NCI-H345 (cell line): ENCODE data around the gene CLPTM1L.
A peak's percentile ranks its signal among the peaks of the same experiment; 100 is the strongest.

Experiments used
- DNase-seq: peaks from one replicate; lab custom pipeline; 2025; lab: John Stamatoyannopoulos, UW

CLPTM1L gene

DNA sequence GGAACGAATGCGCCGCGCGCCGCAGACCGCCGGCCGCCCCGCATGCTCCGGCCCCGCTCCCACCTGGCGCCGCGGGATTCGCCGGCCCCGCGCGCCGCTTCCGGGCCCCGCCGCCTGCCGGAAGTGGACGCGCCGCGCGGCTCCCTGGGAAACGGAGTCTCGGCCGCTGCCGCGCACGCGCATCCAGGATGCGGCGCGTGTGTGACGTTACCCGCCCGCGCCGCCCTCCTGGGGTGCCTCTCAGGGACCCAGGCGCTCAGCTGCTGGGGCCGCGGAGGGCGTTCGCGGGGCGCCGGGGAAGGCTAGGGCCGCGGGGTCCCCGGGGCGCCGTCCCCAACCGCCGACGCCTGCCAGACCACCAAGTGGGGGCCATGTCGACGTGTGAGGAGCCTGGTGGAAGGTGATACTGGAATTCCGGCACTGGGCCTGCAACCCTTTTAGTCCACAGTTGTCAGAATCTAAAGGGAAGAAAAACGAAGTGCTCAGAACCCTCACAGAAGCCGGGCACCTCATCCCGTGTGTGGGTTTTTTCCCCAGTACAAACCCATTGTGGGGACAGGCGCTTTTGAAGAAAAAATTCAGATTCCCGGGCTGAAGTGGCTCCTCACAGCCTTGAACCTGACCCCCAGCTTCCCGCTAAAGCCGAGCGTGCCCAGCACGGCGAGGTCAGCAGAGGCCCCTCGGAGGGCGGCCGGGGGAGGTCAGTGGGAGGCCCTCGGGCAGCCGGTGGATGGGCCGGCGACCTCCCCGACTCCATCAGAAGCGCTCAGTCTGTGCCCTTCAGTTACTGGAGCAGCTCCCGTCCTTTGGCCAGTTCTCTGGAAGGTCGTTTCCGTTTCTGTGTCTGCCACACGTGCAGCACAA is at the start of gene CLPTM1L:
CLPTM1L (minus strand) TSS at position 125 of the 864 bp plus-strand sequence. CDS start 258 bp downstream, outside the sequence.
- peak; percentile 93 for DNase-seq

GRCh38 chr5:1393571-1394501 is 48.9 kb upstream of the CLPTM1L start:
- DNase-seq = no peak

DNA sequence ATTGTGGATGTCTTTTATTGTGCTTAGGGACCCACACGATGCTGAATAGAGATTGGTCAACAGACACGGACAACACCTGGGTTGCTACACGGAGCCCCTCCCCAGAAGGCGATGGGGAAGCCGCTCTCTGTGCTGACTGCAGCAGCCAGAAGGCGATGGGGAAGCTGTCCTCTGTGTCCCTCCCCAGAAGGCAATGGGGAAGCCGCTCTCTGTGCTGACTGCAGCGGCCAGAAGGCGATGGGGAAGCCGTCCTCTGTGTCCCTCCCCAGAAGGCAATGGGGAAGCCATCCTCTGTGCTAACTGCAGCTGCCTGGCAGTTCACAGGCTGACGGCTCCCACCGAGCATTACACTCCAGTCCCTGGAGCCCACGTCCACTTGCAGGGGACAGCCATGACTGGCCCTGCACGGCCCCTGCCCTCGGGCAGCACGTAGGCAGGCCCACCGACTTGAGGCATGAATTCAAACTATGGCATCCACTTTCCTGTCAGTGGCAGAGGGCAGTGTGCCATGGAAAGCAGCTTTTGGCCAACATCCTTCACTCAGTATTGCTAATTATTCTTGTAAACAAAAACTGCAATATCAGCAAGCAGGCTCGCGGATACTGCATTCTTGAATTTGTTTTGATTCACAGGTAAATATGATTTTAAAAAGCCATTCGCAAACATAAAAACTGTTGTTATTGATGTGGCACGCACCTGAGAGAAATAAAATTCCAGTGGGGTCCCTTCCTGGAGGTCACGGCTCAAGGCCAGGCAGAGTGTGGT is 48.1 kb upstream of the CLPTM1L start:
- no peak for DNase-seq

- DNase-seq = no peak
These were observed 47.4 kb upstream of the CLPTM1L start for GRCh38 chr5:1392261-1392660.

DNA sequence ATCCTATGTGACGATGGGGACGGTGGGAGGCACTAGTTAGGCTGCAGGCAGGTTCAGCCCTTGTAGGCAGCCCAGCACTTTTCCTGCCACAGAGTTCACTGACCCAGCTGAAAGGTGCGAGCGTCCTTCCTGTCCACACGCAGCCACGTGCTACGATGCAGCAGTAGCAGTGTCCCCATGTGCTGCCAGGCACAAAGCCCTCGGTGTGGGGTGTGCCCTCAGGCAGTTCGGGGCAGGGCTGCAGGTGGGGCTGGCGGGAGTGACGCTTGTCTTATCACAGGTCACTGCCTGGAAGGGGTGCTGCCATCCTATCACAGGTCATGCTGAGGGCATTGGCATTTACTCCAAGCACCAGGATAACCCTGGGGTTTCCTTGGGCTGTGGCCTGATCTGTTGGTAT is 46.8 kb upstream of the CLPTM1L start:
- DNase-seq = no peak

DNA sequence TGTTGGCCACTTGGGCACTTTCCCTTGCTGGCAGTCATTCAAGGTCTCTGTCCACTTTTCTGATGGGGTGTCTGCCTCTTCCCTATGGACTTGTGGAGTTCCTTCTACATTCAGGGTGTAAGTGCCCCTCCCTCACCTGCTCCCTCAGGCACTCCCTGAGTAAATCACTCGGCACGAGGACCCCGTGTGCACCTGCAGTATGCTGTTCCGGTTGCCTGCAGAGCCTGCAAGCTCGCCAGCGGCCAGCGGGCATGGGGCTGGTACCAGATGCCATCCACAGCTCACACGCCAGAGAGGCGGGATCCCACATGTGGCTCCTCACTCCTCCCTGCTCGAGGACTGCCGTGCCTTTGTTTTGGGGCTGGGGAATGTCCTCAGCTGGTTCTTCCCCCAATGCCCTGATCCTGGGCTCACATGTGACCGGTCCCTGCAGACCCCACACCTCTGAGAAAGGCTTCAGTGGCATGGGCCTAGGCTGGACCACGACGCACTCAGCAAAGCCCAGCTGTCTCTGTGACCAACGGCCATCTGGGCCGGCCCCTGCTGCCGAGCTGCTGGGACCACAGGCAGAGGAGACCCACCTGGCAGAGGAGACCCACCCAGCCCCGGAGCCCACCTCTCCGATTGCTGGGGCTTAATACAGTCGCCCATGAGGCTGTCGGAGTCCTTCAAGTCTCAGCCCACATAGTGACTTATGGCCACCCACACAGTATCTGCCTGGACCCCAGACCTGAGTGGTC is 46.1 kb upstream of the CLPTM1L start:
- peak; percentile 90 for DNase-seq

GRCh38 chr5:1390333-1390732 is 45.4 kb upstream of the CLPTM1L start:
- no peak for DNase-seq

DNA sequence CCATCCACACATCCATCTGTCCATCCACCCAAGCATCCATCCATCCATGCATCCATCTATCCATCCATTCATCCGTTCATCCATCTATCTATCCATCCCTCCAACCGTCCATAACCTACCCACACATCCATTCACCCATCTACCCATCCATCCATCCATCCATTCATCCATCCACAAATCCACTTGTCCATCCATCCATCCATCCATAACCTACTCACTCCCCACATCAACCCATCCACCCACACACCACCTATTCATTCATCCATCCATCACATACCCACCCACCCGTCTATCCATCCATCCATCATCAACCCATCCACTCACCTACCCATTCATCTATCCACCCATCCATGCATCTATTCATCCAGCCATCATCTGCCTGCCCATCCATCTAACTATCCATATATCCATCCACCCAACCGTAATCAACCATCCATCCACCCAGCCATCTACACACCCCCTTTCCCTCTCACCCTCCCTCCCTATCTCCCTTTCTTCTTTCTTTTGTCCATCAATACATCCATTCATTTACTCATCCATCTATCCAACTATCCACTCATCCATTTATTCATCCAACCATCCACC is 43.6 kb upstream of the CLPTM1L start:
- DNase-seq = peak; percentile 53

GRCh38 chr5:1387876-1388275 is 43.0 kb upstream of the CLPTM1L start:
- no peak for DNase-seq

- DNase-seq = peak; percentile 27
These were observed 42.3 kb upstream of the CLPTM1L start for GRCh38 chr5:1387059-1387755.

DNA sequence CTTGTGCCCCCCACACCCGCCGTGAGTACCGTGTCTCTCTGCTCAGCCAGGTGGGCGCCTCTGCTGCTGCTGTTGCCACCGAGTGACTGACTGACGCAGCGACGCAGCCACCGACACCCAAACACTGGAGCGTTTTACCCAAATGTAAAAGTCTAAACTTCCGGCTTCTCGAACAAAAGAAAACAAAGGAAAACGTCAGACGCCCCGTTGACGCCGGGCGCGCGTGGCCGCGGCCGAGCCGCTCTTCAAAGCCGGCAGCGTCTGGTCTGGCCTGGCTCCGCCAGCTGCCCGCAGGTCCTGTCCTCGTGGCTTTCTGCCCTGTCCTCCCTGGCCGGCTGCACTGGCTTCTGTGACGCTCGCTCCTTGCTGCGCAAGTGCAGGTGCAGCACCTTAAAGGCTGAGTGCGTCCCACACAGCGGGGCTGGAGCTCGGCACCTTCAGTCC is 41.4 kb upstream of the CLPTM1L start:
- peak; percentile 72 for DNase-seq

GRCh38 chr5:1385395-1386273 is 40.7 kb upstream of the CLPTM1L start:
- DNase-seq = peak; percentile 90

- no peak for DNase-seq
These were observed 39.6 kb upstream of the CLPTM1L start for GRCh38 chr5:1384521-1384920.

DNA sequence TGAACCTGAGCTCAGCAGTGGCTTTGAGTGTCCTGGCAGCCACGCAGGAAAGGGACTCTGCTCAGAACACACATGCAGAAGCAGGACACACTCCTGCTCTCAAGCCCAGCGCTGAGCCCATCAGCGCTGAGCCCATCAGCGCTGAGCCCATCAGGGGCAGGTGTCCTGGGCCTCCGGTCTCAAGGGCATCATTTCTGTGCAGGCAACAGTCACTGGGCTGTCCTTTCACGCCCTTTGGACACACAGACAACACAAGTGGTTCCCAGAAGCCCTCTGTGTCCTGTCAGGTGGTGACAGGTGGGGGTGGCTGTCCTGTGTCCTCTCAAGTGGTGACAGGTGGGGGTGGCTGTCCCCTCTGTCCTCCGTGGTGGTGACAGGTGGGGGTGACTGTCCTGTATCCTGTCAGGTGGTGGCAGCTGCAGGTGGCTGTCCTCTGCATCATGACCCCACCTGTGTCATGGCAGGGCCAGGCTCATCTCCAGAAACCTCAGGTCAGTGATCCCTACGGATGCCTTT is 39.0 kb upstream of the CLPTM1L start:
- DNase-seq = no peak

DNA sequence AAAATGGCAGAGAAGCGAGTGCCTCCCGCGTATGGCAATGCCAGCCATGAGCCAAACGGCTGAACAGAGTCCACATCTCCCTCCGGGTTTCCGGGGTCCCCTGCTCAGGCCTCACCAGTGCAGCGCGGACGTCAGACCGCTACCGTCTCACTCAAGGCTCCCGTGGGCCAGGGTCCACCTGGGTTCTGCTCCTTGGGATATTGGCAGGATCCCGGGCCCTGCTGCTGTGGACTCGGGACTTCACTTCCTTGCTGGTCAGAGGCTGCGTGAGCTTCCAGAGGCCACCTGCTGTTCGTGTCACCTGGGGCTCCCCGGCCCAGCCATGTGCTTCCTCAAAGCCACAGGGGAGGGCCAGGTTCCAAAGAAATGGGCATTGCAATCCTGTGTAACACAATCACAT is 38.4 kb upstream of the CLPTM1L start:
- no peak for DNase-seq

- no peak for DNase-seq
These were observed 37.4 kb upstream of the CLPTM1L start for GRCh38 chr5:1382248-1382700.

- DNase-seq = no peak
These were observed 36.7 kb upstream of the CLPTM1L start for GRCh38 chr5:1381370-1382247.

DNA sequence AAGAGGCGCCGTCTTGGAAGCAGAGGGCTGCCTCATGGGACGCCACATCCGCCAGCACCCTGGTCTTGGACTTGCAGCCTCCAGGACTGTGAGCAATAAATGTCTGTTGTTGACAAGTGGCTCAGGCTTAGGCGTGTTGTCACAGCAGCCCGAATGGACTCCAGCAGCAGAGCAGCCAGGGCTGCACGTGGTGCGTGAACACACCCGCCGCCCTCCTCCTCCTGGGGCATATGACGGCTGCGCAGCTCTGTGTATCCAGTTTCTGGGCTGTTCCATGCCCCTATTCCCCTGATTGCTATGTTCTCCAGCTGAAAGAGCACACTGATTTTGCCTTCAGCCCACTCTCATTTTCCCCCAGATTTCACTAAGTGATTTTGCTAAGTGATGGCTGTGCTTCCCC is 36.0 kb upstream of the CLPTM1L start:
- DNase-seq = no peak
